HEK293 (cell line): Measurements from ENCODE around the gene MAZ.

ENCODE experiments used
- BCL11B ChIP-seq: fragments of 450-650 bp; formaldehyde crosslinking; IDR thresholded peaks from 2 replicates; pipeline ENCODE4 v1.5.1; 2016; ENCODE audit warnings: low read depth, missing biosample characterization, missing genetic modification characterization
- HOXA7 ChIP-seq: sonication (generic); formaldehyde crosslinking; IDR thresholded peaks from 2 replicates; pipeline ENCODE4 v1.8.1; 2022; ENCODE audit warnings: missing genetic modification reagents, borderline replicate concordance
- HOXD13 ChIP-seq: sonication (generic); formaldehyde crosslinking; IDR thresholded peaks from 2 replicates; pipeline ENCODE4 v1.8.0; 2022; ENCODE audit warnings: missing genetic modification reagents, borderline replicate concordance
- KLF17 ChIP-seq: fragments of 450-650 bp; formaldehyde crosslinking; IDR thresholded peaks from 2 replicates; pipeline ENCODE4 v1.5.1; 2016; ENCODE audit warnings: missing biosample characterization, missing genetic modification characterization
- PBX3 ChIP-seq: sonication (generic); formaldehyde crosslinking; IDR thresholded peaks from 2 replicates; pipeline ENCODE4 v1.8.1; 2022; ENCODE audit warnings: mild to moderate bottlenecking, moderate library complexity, missing genetic modification reagents
- SCRT1 ChIP-seq: fragments of 450-650 bp; formaldehyde crosslinking; IDR thresholded peaks from 2 replicates; pipeline ENCODE4 v1.5.1; 2016; ENCODE audit warnings: missing biosample characterization, missing genetic modification characterization, borderline replicate concordance
- TSHZ1 ChIP-seq: fragments of 450-650 bp; formaldehyde crosslinking; IDR thresholded peaks from 2 replicates; pipeline ENCODE4 v1.5.1; 2016; ENCODE audit warnings: missing biosample characterization, missing genetic modification characterization, borderline replicate concordance
- ZBTB20 ChIP-seq: fragments of 450-650 bp; formaldehyde crosslinking; IDR thresholded peaks from 2 replicates; pipeline ENCODE4 v1.5.1; 2016; ENCODE audit warnings: missing biosample characterization, missing genetic modification characterization
- ZBTB21 ChIP-seq: fragments of 450-650 bp; formaldehyde crosslinking; IDR thresholded peaks from 2 replicates; pipeline ENCODE4 v1.5.1; 2017; ENCODE audit warnings: missing biosample characterization, missing genetic modification characterization
- ZNF174 ChIP-seq: fragments of 450-650 bp; formaldehyde crosslinking; IDR thresholded peaks from 2 replicates; pipeline ENCODE4 v1.5.0; 2017; ENCODE audit warnings: missing biosample characterization, mild to moderate bottlenecking, missing genetic modification characterization
- ZNF223 ChIP-seq: fragments of 450-650 bp; formaldehyde crosslinking; IDR thresholded peaks from 2 replicates; pipeline ENCODE4 v1.5.1; 2016; ENCODE audit warnings: missing biosample characterization, missing genetic modification characterization
- ZNF23 ChIP-seq: fragments of 450-650 bp; formaldehyde crosslinking; IDR thresholded peaks from 2 replicates; pipeline ENCODE4 v1.5.1; 2016; ENCODE audit warnings: missing biosample characterization, missing genetic modification characterization, borderline replicate concordance
- ZNF350 ChIP-seq: fragments of 450-650 bp; formaldehyde crosslinking; IDR thresholded peaks from 2 replicates; pipeline ENCODE4 v1.5.0; 2017; ENCODE audit warnings: missing biosample characterization, mild to moderate bottlenecking, missing genetic modification characterization
- ZNF354C ChIP-seq: fragments of 450-650 bp; formaldehyde crosslinking; IDR thresholded peaks from 2 replicates; pipeline ENCODE4 v1.5.1; 2016; ENCODE audit warnings: missing biosample characterization, missing genetic modification characterization, low read depth, borderline replicate concordance
- ZNF398 ChIP-seq: fragments of 450-650 bp; formaldehyde crosslinking; IDR thresholded peaks from 2 replicates; pipeline ENCODE4 v1.5.1; 2017; ENCODE audit warnings: missing biosample characterization, missing genetic modification characterization
- ZNF518A ChIP-seq: fragments of 450-650 bp; formaldehyde crosslinking; conservative IDR thresholded peaks from 2 replicates; pipeline ENCODE4 v1.5.1; 2016; ENCODE audit warnings: low read depth, missing biosample characterization, missing genetic modification characterization
- ZNF549 ChIP-seq: fragments of 450-650 bp; IDR thresholded peaks from 2 replicates; pipeline ENCODE4 v1.5.1; 2018; ENCODE audit warnings: missing biosample characterization, missing genetic modification characterization, mild to moderate bottlenecking, inconsistent platforms, moderate library complexity
- ZNF555 ChIP-seq: fragments of 450-650 bp; formaldehyde crosslinking; conservative IDR thresholded peaks from 2 replicates; pipeline ENCODE4 v1.5.1; 2017; ENCODE audit warnings: missing biosample characterization, mild to moderate bottlenecking, missing genetic modification characterization, inconsistent platforms
- ZNF600 ChIP-seq: fragments of 450-650 bp; formaldehyde crosslinking; IDR thresholded peaks from 2 replicates; pipeline ENCODE4 v1.5.1; 2016; ENCODE audit warnings: missing biosample characterization, missing genetic modification characterization
- ZNF654 ChIP-seq: fragments of 450-650 bp; formaldehyde crosslinking; IDR thresholded peaks from 2 replicates; pipeline ENCODE4 v1.5.1; 2016; ENCODE audit warnings: low read depth, missing biosample characterization, missing genetic modification characterization
- ZNF707 ChIP-seq: fragments of 450-650 bp; formaldehyde crosslinking; IDR thresholded peaks from 2 replicates; pipeline ENCODE4 v1.5.1; 2016; ENCODE audit warnings: missing biosample characterization, missing genetic modification characterization
- ZNF768 ChIP-seq: fragments of 450-650 bp; formaldehyde crosslinking; IDR thresholded peaks from 2 replicates; pipeline ENCODE4 v1.5.1; 2018; ENCODE audit warnings: missing biosample characterization, mild to moderate bottlenecking, missing genetic modification characterization

Gene MAZ

GRCh38 chr16:29790949-29791844 lies 15.1 kb upstream of the MAZ start (continued):
- TF ChIP-seq SCRT1 (tag by site-specific recombination) = no peak
- no peak for TF ChIP-seq ZNF654 (tag by site-specific recombination)
- no peak for TF ChIP-seq HOXA7 (CRISPR knock-in tag)
- TF ChIP-seq ZNF555 (tag by site-specific recombination) = no peak
- no peak for TF ChIP-seq ZNF23 (tag by site-specific recombination)
- no peak for TF ChIP-seq ZNF354C (tag by site-specific recombination)
- TF ChIP-seq TSHZ1 (tag by site-specific recombination) = no peak; the same call in 1 of the 2 replicates
- TF ChIP-seq ZNF174 (tag by site-specific recombination) = no peak
- TF ChIP-seq ZNF549 = no peak
- TF ChIP-seq ZNF768 (tag by site-specific recombination) = no peak
- TF ChIP-seq ZNF223 (tag by site-specific recombination) = no peak
- no peak for TF ChIP-seq ZBTB20 (tag by site-specific recombination)
- TF ChIP-seq ZNF350 (tag by site-specific recombination) = no peak
- TF ChIP-seq ZNF707 = no peak
- peak; percentile 16; the same call in 1 of the 2 replicates for TF ChIP-seq ZNF398
- no peak for TF ChIP-seq BCL11B (tag by site-specific recombination)
- peak; percentile 8; the same call in 1 of the 2 replicates for TF ChIP-seq KLF17 (tag by site-specific recombination)
- no peak for TF ChIP-seq PBX3
- TF ChIP-seq ZNF600 (tag by site-specific recombination) = no peak
- TF ChIP-seq ZBTB21 = no peak
- TF ChIP-seq HOXD13 (CRISPR knock-in tag) = peak; percentile 46; the same call in 1 of the 2 replicates
- TF ChIP-seq ZNF518A (tag by site-specific recombination) = no peak
